Activated naive CD4-positive, alpha-beta T cell treated with anti-CD3 and anti-CD28 coated beads for 36 hours (primary cell): Measurements from ENCODE around the gene RBMS1. TPM values are rescaled to one million over a fixed set of nuclear protein-coding genes. Genes with fewer than 3 reads are reported as not detected.

Source experiments
- CTCF ChIA-PET: fragments of 350-600 bp; sonication (Branson Sonifier 250); formaldehyde crosslinking; loops from one replicate; lab custom pipeline; 2021; ENCODE audit warnings: antibody characterized with exemption; lab: Charles Lee
- DNase-seq: peaks from one replicate; pipeline ENCODE4 v3.0.0-alpha.2; 2020
- H3K27ac Mint-ChIP-seq: one replicate; pipeline ENCODE4 v1.8.0; 2021; ENCODE audit warnings: mild to moderate bottlenecking, mixed read lengths
- H3K27me3 Mint-ChIP-seq: one replicate; pipeline ENCODE4 v1.8.0; 2021; ENCODE audit warnings: low read depth, mixed read lengths
- H3K36me3 Mint-ChIP-seq: one replicate; pipeline ENCODE4 v1.8.0; 2021; ENCODE audit warnings: low read depth, mixed read lengths
- H3K4me1 Mint-ChIP-seq: one replicate; pipeline ENCODE4 v1.8.0; 2021; ENCODE audit warnings: low read depth, mixed read lengths
- H3K4me3 Mint-ChIP-seq: one replicate; pipeline ENCODE4 v1.8.0; 2021; ENCODE audit warnings: mild to moderate bottlenecking, moderate library complexity, mixed read lengths
- H3K9me3 Mint-ChIP-seq: one replicate; pipeline ENCODE4 v1.8.0; 2021; ENCODE audit warnings: mixed read lengths
- intact Hi-C: fragments of 100-400 bp; cut with micrococcal nuclease; formaldehyde crosslinking; loops from one replicate; pipeline ENCODE4 v1.15.1; 2023
- total RNA-seq, 2 experiments: library from RNA; stranded (reverse); gene quantifications; one replicate each; pipeline ENCODE4 v1.2.3, GENCODE V29; 2021

The RBMS1 gene
- total RNA-seq, 2 experiments from 2014 or later, result 27.8 to 29.1 TPM

DNA sequence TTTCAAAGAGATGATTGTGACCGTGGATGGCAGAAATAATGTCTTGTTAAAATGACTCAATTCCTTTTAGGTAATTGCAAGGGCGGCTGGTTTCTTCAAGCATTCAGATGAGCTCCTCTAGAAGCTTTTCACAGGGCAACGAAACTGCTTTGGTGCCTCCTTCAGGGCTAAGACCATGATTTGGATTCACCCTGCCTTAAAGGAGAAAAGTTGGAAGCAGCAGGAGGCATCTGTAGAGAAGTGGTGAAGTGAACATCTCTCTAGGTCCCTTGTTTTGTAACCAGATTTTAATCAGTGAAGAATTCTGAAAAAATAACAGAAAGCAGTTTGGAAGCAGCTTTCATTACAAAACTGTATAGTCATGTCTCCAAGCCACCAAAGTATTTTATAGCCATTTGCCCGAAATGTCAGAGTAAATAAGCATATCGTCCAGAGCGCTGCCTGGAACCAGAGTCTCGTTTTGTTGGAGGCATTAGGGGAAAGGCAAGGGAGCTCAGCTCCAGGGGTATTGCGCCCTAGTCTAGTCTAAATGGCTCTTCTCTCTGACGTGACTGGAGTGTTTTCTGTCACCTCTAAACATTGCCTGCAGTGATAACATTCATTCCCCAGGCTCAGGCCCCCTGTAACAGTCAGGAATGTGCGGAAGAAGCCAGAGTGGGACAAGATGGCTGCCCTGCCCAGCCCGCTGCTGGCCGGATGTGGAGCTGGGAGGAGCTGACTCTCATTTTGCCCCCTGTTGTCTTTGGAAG lies 235.7 kb downstream of the RBMS1 start:
- CTCF ChIA-PET, result no interaction called here
- Mint-ChIP-seq H3K4me3 (no peak overlapping the region), H3K27ac (no peak overlapping the region), H3K27me3 (peaks cover 6% of the 10 kb centered on the region), H3K9me3 (peaks cover 2% of the 10 kb centered on the region), H3K4me1 (no peaks in the 10 kb centered on the region), H3K36me3 (no peaks in the 10 kb centered on the region)
- no peak for DNase-seq
- intact Hi-C loops, result no loop called here

GRCh38 chr2:160257041-160257742 lies 236.4 kb downstream of the RBMS1 start:
- Mint-ChIP-seq H3K4me3 (no peak overlapping the region), H3K27ac (no peak overlapping the region), H3K27me3 (peaks cover 6% of the 10 kb centered on the region), H3K9me3 (peaks cover 2% of the 10 kb centered on the region), H3K4me1 (no peaks in the 10 kb centered on the region), H3K36me3 (no peaks in the 10 kb centered on the region)
- no peak for DNase-seq
- intact Hi-C loops, result no loop called here
- CTCF ChIA-PET, result interaction anchor here (0.9 kb wide), 1 partner anchor 13 kb away, joined by 4 read pairs; no protein-coding TSS in a partner anchor

DNA sequence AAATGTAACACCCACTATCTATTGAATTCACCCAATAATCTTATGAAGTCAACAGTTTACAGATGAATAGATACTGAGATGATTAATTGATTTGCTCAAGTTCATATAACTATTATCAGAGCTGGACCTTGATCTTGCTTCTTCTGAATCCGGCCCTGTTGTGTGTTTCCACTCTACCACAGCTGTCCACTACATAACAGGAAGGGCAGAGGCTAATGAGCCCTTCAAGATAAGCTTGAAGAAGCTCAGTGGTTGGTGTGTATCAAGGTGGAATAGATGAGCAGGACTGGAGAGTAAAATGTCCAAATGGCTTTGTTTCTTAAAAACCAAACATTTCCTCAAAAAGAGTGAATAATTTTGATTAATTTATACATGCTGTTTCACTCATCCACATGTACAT lies 237.1 kb downstream of the RBMS1 start:
- intact Hi-C loops, result no loop called here
- H3K27ac Mint-ChIP-seq, result no peak overlapping the region
- no peak for DNase-seq
- peaks cover 6% of the 10 kb centered on the region for H3K27me3 Mint-ChIP-seq
- H3K36me3 Mint-ChIP-seq, result no peaks in the 10 kb centered on the region
- no peak overlapping the region for H3K4me3 Mint-ChIP-seq
- peaks cover 2% of the 10 kb centered on the region for H3K9me3 Mint-ChIP-seq
- CTCF ChIA-PET, result interaction anchor here (0.7 to 1.2 kb wide), 4 partner anchors 10 to 808 kb away, joined by 3 to 4 read pairs (median 3); no protein-coding TSS in a partner anchor
- no peaks in the 10 kb centered on the region for H3K4me1 Mint-ChIP-seq

DNA sequence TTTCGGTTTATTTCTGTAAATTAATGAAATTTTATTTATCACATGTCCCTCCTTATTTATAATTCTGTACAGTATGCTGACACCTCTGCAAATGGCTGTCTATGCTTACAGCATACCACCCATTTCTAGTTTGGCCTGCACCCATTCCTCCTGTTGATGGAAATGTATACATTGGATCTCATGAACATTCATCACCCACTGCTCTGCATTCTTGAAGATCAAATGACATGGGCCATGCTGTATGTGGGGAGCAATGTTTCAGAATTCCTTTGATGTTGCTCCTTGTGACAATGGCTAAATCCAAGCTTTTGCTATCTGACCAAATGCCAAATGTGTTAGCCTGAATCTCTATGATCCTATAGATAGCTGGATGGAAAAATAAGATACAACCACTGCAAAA lies 238.2 kb downstream of the RBMS1 start:
- Mint-ChIP-seq H3K4me1 (no peaks in the 10 kb centered on the region), H3K27ac (no peak overlapping the region), H3K27me3 (peaks cover 6% of the 10 kb centered on the region), H3K9me3 (peaks cover 2% of the 10 kb centered on the region), H3K4me3 (no peak overlapping the region), H3K36me3 (no peaks in the 10 kb centered on the region)
- CTCF ChIA-PET, result interaction anchor here (0.6 to 1.2 kb wide), 3 partner anchors 9 to 809 kb away, joined by 3 read pairs; no protein-coding TSS in a partner anchor
- intact Hi-C loops, result no loop called here
- DNase-seq, result no peak

DNA sequence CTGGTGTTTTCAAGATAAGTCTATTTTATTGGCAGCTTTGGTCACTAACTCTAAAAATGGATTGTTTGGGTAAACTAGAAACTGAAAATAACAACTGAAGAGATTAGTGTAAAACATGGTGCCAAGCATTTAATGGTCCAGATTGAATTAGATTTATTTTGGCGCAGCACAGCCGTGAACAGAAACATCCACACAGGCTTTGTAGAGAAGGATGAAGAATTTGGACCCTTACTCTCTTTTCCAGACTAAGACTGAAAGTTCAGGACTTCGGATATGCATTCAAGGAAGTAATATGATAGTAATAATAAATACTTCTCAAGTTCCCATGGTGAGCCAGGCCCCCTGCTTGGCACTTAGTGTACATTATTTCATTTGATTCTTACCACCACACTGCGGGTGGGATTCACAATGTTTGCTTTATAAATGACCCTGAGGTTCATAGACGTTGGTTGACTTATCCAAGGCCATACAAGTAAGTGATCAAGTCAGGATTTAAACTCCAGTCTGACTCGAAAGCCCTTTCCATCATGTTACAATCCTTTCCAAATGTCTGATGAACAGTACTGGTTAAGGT lies 239.3 kb downstream of the RBMS1 start:
- Mint-ChIP-seq H3K27ac (no peak overlapping the region), H3K4me3 (no peak overlapping the region), H3K9me3 (no peaks in the 10 kb centered on the region), H3K27me3 (peaks cover 6% of the 10 kb centered on the region), H3K36me3 (no peaks in the 10 kb centered on the region), H3K4me1 (no peaks in the 10 kb centered on the region)
- CTCF ChIA-PET, result interaction anchor here (1.2 to 3.1 kb wide), 2 partner anchors 25 to 68 kb away, joined by 3 to 16 read pairs; no protein-coding TSS in a partner anchor
- no peak for DNase-seq
- intact Hi-C loops, result no loop called here

- Mint-ChIP-seq H3K27ac (no peak overlapping the region), H3K27me3 (peaks cover 6% of the 10 kb centered on the region), H3K4me3 (no peak overlapping the region), H3K4me1 (no peaks in the 10 kb centered on the region), H3K36me3 (no peaks in the 10 kb centered on the region), H3K9me3 (no peaks in the 10 kb centered on the region)
- DNase-seq, result no peak
- CTCF ChIA-PET, result interaction anchor here (0.6 to 4.1 kb wide), 6 partner anchors 24 to 740 kb away, joined by 3 to 22 read pairs (median 8); no protein-coding TSS in a partner anchor
- intact Hi-C loops, result no loop called here
Measured at GRCh38 chr2:160253440-160254188, 240.0 kb downstream of the RBMS1 start.

GRCh38 chr2:160252900-160253299 lies 240.7 kb downstream of the RBMS1 start:
- intact Hi-C loops, result loop anchor here (1.0 kb wide), 2 partner anchors 717 to 741 kb away; no protein-coding TSS in a partner anchor
- Mint-ChIP-seq H3K9me3 (no peaks in the 10 kb centered on the region), H3K4me3 (no peak overlapping the region), H3K27me3 (peaks cover 6% of the 10 kb centered on the region), H3K27ac (no peak overlapping the region), H3K36me3 (no peaks in the 10 kb centered on the region), H3K4me1 (no peaks in the 10 kb centered on the region)
- CTCF ChIA-PET, result interaction anchor here (0.7 to 4.1 kb wide), 12 partner anchors 11 to 811 kb away, joined by 3 to 22 read pairs (median 4); no protein-coding TSS in a partner anchor
- no peak for DNase-seq

- peaks cover 6% of the 10 kb centered on the region for H3K27me3 Mint-ChIP-seq
- no peak overlapping the region for H3K27ac Mint-ChIP-seq
- intact Hi-C loops, result loop anchor here (1.0 kb wide), 2 partner anchors 718 to 742 kb away; no protein-coding TSS in a partner anchor
- H3K4me3 Mint-ChIP-seq, result no peak overlapping the region
- H3K4me1 Mint-ChIP-seq, result no peaks in the 10 kb centered on the region
- no peaks in the 10 kb centered on the region for H3K9me3 Mint-ChIP-seq
- no peaks in the 10 kb centered on the region for H3K36me3 Mint-ChIP-seq
- DNase-seq, result no peak
- CTCF ChIA-PET, result interaction anchor here (0.7 to 4.1 kb wide), 24 partner anchors 8 to 814 kb away, joined by 3 to 22 read pairs (median 4); no protein-coding TSS in a partner anchor
Measured at GRCh38 chr2:160252278-160252887, 241.2 kb downstream of the RBMS1 start.

DNA sequence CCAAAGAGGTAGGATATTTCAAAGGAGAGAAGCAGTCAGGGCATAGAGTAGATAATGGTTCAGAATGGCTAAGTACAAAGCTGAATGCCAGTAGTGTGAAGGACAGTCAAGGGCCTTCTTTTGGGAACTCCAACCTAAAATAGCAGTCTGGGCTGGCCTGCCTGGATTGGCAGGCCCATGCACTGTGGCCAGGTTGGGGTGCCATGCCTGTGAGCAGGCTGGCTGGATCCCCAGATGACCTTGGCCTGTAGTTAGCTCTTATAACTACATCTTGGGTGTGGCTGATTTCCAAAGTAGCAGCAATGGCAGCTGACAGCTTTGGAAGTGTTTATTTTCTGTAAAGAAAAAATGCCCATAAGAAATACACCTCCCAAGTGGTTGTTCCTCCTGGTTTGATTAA lies 242.0 kb downstream of the RBMS1 start:
- Mint-ChIP-seq H3K27me3 (peaks cover 6% of the 10 kb centered on the region), H3K4me3 (no peak overlapping the region), H3K4me1 (no peaks in the 10 kb centered on the region), H3K9me3 (no peaks in the 10 kb centered on the region), H3K36me3 (no peaks in the 10 kb centered on the region), H3K27ac (no peak overlapping the region)
- intact Hi-C loops, result no loop called here
- CTCF ChIA-PET, result interaction anchor here (0.6 to 4.1 kb wide), 26 partner anchors 8 to 814 kb away, joined by 3 to 22 read pairs (median 4); no protein-coding TSS in a partner anchor
- no peak for DNase-seq

- H3K4me1 Mint-ChIP-seq, result no peaks in the 10 kb centered on the region
- H3K36me3 Mint-ChIP-seq, result no peaks in the 10 kb centered on the region
- DNase-seq, result no peak
- H3K9me3 Mint-ChIP-seq, result no peaks in the 10 kb centered on the region
- CTCF ChIA-PET, result interaction anchor here (4.1 kb wide), 1 partner anchor 743 kb away, joined by 22 read pairs; no protein-coding TSS in a partner anchor
- intact Hi-C loops, result no loop called here
- H3K27ac Mint-ChIP-seq, result no peak overlapping the region
- H3K4me3 Mint-ChIP-seq, result no peak overlapping the region
- H3K27me3 Mint-ChIP-seq, result peaks cover 6% of the 10 kb centered on the region
Measured at GRCh38 chr2:160249876-160250275, 243.7 kb downstream of the RBMS1 start.

DNA sequence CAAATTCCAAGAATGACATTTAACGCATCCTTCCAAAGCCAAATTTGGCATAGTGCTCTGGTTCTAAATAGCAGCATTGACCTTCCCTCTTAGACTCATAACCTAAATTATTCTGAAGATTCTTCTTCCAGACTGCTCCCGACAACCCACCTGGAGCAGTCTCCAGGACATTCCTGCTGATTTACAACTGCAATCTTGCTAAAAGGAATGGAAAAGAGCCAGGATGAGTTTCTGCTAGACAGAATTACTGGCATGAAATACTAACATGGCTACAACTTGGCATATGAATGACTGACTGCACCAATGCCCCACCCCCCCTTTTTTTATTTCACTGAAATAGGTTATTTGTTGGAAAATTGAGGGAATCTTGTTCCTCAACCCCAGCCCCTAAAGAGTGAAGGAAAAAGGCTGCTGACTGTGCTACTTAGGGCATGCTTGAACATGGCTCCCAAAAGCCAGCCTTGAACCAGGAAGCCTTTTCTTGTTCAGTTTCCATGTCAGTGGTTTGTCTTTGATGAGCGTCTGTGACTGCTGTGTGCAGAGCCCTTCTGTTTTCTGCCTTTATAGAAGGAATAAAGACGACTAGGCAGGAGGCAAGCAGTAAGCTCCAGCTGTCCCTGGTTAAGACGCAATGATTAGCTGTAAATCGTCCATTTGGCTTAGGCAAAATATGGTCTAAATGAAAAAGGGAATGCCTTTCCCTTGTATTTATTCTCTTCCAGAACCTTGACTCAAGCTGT lies 246.1 kb downstream of the RBMS1 start:
- CTCF ChIA-PET, result interaction anchor here (1.4 to 1.7 kb wide), 2 partner anchors 22 to 162 kb away, joined by 3 to 5 read pairs; no protein-coding TSS in a partner anchor
- no peak overlapping the region for H3K27ac Mint-ChIP-seq
- H3K27me3 Mint-ChIP-seq, result no peaks in the 10 kb centered on the region
- no peak overlapping the region for H3K4me3 Mint-ChIP-seq
- H3K9me3 Mint-ChIP-seq, result no peaks in the 10 kb centered on the region
- no peak for DNase-seq
- H3K36me3 Mint-ChIP-seq, result no peaks in the 10 kb centered on the region
- intact Hi-C loops, result no loop called here
- H3K4me1 Mint-ChIP-seq, result no peaks in the 10 kb centered on the region
